ENCODE data around the gene TNPO2.

Gene TNPO2

DNA sequence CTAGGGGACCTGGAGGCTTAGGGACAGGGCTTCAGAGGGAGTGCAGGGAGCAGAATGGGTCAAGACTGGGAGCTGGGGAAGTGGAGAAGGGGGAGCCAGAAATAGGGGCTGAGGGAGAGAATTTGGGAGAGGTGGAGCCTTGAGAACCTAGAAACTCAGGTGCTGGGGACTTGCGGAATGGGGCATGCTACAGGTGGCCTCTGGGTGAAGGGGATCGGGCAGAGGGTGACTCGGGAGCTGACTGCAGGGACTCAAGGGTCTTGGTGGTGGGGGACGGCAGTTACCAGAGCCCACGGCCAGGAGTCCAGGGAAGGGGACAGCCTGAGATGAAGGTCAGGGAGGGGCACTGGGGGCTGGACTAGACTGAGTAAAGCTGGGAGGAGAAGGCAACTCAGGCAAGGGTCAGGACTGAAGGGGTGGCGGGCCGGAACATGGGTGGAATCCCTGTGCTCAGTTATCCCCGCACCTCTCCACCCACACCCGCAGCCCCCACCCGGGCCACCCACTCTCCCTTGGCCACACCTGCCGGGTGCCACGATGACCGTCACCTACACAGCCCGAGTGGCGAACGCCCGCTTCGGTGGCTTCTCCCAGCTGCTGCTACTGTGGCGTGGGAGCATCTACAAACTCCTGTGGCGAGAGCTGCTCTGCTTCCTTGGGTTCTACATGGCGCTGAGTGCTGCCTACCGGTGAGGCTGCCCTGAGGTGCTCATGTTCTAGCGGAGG, 28.5 kb upstream of the TNPO2 start:
- Histone ChIP-seq H3K4me3 (ENCODE audit: insufficient read length, low read depth) (no peak overlapping the region), H3K9me3 (ENCODE audit: insufficient read depth, low read length) (peaks cover 6% of the 10 kb centered on the region; the same call in 1 of the 2 replicates), H3K9ac (ENCODE audit: insufficient read length, low read depth) (no peak overlapping the region), H3K36me3 (ENCODE audit: insufficient read depth, insufficient read length, low read length) (peaks cover 16% of the 10 kb centered on the region), H3K4me1 (ENCODE audit: insufficient read depth, insufficient read length) (no peaks in the 10 kb centered on the region), H3K27me3 (ENCODE audit: insufficient read depth, insufficient read length) (no peaks in the 10 kb centered on the region)
- TF ChIP-seq ZNF274 (IDR thresholded peaks at IDR 0.05; ENCODE audit: low read depth, low read length) (no peak), YY1 (IDR thresholded peaks at IDR 0.05; ENCODE audit: insufficient read depth, insufficient read length) (no peak), SUZ12 (IDR thresholded peaks at IDR 0.05; ENCODE audit: extremely low read depth, insufficient read depth, insufficient read length) (no peak)
- no peak for DNase-seq (ENCODE audit: low read depth, low spot score)

DNA sequence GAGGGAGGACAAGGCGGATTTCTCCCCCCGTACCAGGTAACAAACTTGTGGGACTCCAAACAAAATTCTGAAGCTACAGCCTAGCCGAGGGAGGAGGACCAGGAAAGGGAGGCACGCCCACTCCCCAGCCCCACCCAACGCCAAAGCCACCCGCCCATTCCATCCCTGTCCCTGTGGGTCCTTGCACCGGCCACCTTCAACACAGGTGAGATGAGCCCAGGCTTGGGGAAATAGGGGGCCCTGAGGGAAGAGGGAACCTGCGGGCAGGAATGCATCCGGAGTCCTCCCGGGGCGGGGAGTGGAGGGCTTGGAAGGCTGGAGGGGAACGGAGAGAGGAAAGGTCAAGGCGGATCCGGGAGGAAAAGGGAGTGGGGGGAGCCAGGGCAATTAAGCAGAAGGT, 27.9 kb upstream of the TNPO2 start, which contains the start of gene BEST2:
Gene BEST2 (plus strand): TSS at position 157 of the 400 bp plus-strand sequence. CDS start 802 bp downstream, outside the sequence.
- H3K9me3 ChIP-seq (ENCODE audit: insufficient read depth, low read length): peaks cover 6% of the 10 kb centered on the region; the same call in 1 of the 2 replicates
- no peaks in the 10 kb centered on the region for H3K27me3 ChIP-seq (ENCODE audit: insufficient read depth, insufficient read length)
- peaks cover 2% of the 10 kb centered on the region for H3K4me1 ChIP-seq (ENCODE audit: insufficient read depth, insufficient read length)
- no peak within 1 kb of the TSS for H3K4me3 ChIP-seq (ENCODE audit: insufficient read length, low read depth)
- peaks cover 20% of the 10 kb centered on the region for H3K36me3 ChIP-seq (ENCODE audit: insufficient read depth, insufficient read length, low read length)
- no peak within 1 kb of the TSS for H3K9ac ChIP-seq (ENCODE audit: insufficient read length, low read depth)
- no peak for DNase-seq (ENCODE audit: low read depth, low spot score)
- TF ChIP-seq ZNF274 (IDR thresholded peaks at IDR 0.05; ENCODE audit: low read depth, low read length) (no peak), SUZ12 (IDR thresholded peaks at IDR 0.05; ENCODE audit: extremely low read depth, insufficient read depth, insufficient read length) (no peak), YY1 (IDR thresholded peaks at IDR 0.05; ENCODE audit: insufficient read depth, insufficient read length) (no peak)

DNA sequence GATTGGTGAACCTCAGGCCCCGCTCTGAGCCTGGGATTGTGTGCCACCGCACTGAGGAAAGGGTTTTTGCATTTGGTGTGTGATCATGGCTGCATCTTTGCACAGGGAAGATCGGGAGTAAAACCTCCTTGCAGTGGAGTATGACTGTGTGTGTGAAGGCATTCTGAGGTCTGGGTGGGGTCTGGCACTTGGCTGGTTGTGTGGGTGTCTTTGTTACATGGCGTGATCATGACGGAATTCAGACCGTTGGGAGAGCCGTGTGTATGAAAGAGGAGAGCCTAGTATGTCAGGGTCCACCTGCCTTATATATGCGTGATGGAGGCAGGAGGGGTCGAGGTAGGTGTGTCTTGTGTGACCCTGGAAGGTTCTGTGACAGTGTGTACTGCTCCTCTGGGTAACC, 27.1 kb upstream of the TNPO2 start:
- DNase-seq (ENCODE audit: low read depth, low spot score): no peak
- H3K4me1 ChIP-seq (ENCODE audit: insufficient read depth, insufficient read length): peaks cover 2% of the 10 kb centered on the region
- no peak overlapping the region for H3K9ac ChIP-seq (ENCODE audit: insufficient read length, low read depth)
- H3K9me3 ChIP-seq (ENCODE audit: insufficient read depth, low read length): peaks cover 6% of the 10 kb centered on the region; the same call in 1 of the 2 replicates
- no peak for TF ChIP-seq ZNF274 (IDR thresholded peaks at IDR 0.05; ENCODE audit: low read depth, low read length)
- TF ChIP-seq YY1 (IDR thresholded peaks at IDR 0.05; ENCODE audit: insufficient read depth, insufficient read length): no peak
- no peak for TF ChIP-seq SUZ12 (IDR thresholded peaks at IDR 0.05; ENCODE audit: extremely low read depth, insufficient read depth, insufficient read length)
- H3K36me3 ChIP-seq (ENCODE audit: insufficient read depth, insufficient read length, low read length): peaks cover 28% of the 10 kb centered on the region
- H3K4me3 ChIP-seq (ENCODE audit: insufficient read length, low read depth): no peak overlapping the region
- H3K27me3 ChIP-seq (ENCODE audit: insufficient read depth, insufficient read length): no peaks in the 10 kb centered on the region

DNA sequence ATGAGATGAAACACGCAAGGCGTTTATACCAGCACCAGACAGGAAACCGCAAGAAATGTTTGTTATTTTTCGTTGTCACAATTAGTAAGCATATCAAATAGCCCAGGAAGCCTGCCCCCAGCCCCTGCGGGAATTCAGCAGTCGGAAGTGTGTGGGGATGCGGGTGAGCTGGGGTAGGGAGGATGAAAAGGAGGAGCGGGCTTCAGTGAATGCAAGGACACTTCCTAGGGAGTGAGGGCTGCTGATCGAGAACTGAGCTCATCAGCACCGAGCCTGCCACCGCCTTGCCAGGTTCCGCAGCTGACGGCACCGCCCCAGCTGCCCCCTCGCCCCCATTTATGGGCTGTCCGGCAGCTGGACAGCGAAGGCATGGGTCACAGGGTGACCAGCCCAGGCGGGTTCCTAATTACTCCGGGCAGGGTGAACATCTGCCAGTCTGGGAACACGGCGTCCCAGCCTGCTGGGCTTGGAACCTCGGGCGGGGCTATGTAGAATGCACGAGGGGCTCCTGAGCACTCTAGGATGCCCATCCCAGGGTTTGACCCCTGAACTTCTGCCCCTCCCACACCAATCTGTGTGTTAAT, 26.3 kb upstream of the TNPO2 start:
- H3K4me1 ChIP-seq (ENCODE audit: insufficient read depth, insufficient read length): peaks cover 2% of the 10 kb centered on the region
- peaks cover 36% of the 10 kb centered on the region for H3K36me3 ChIP-seq (ENCODE audit: insufficient read depth, insufficient read length, low read length)
- H3K9me3 ChIP-seq (ENCODE audit: insufficient read depth, low read length): peaks cover 6% of the 10 kb centered on the region; the same call in 1 of the 2 replicates
- H3K9ac ChIP-seq (ENCODE audit: insufficient read length, low read depth): no peak overlapping the region
- H3K4me3 ChIP-seq (ENCODE audit: insufficient read length, low read depth): no peak overlapping the region
- no peak for DNase-seq (ENCODE audit: low read depth, low spot score)
- no peaks in the 10 kb centered on the region for H3K27me3 ChIP-seq (ENCODE audit: insufficient read depth, insufficient read length)
- no peak for TF ChIP-seq ZNF274 (IDR thresholded peaks at IDR 0.05; ENCODE audit: low read depth, low read length)
- TF ChIP-seq YY1 (IDR thresholded peaks at IDR 0.05; ENCODE audit: insufficient read depth, insufficient read length): no peak
- TF ChIP-seq SUZ12 (IDR thresholded peaks at IDR 0.05; ENCODE audit: extremely low read depth, insufficient read depth, insufficient read length): no peak

DNA sequence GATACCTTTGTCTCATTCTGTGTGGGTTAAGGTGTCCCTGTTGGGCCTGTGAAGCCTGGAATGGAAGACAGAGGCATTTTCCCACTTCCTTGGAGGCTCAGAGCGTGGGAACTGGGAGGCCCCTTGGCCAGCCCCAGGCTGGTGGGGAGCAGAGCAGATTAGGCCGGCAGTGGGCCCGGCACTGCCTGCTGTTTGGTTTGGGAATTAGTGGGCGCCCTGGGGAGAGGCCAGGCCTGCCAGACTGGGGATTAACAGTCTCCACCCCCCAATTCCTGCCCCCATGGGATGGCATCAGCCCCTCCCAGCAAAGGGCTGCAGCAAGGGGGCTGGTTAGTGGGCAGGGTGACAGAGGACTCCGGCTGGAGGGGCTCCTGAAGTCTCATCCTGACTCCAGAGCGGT, 24.8 kb upstream of the TNPO2 start:
- Histone ChIP-seq H3K4me1 (ENCODE audit: insufficient read depth, insufficient read length) (peaks cover 2% of the 10 kb centered on the region), H3K9ac (ENCODE audit: insufficient read length, low read depth) (no peak overlapping the region), H3K4me3 (ENCODE audit: insufficient read length, low read depth) (no peak overlapping the region), H3K9me3 (ENCODE audit: insufficient read depth, low read length) (peaks cover 6% of the 10 kb centered on the region; the same call in 1 of the 2 replicates), H3K27me3 (ENCODE audit: insufficient read depth, insufficient read length) (no peaks in the 10 kb centered on the region), H3K36me3 (ENCODE audit: insufficient read depth, insufficient read length, low read length) (peaks cover 44% of the 10 kb centered on the region)
- no peak for DNase-seq (ENCODE audit: low read depth, low spot score)
- no peak for TF ChIP-seq SUZ12 (IDR thresholded peaks at IDR 0.05; ENCODE audit: extremely low read depth, insufficient read depth, insufficient read length)
- no peak for TF ChIP-seq YY1 (IDR thresholded peaks at IDR 0.05; ENCODE audit: insufficient read depth, insufficient read length)
- TF ChIP-seq ZNF274 (IDR thresholded peaks at IDR 0.05; ENCODE audit: low read depth, low read length): no peak

DNA sequence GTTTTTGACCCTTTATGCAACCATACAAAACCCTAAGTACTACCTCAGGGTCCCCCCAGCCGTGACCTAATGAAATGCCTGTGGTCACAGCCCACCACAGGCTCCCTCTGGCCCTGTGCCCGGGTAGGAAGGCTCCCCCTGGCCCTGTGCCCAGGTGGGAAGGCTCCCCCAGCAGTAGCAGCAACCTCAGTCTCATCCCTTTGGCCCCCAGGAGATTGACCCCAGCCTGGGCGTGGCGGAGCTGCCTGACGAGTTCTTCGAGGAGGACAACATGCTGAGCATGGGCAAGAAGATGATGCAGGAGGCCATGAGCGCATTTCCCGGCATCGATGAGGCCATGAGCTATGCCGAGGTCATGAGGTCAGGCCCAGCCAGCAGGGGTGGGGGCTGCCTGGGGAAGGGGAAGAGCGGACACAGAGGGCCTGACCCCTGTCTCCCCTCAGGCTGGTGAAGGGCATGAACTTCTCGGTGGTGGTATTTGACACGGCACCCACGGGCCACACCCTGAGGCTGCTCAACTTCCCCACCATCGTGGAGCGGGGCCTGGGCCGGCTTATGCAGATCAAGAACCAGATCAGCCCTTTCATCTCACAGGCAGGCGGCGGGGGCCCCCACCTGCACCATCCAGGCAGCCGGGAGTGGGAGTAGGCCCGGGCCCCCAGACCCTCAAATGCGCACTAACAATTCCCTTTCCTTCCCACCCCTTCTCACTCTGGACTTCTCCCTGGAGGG, 21.6 kb upstream of the TNPO2 start:
- no peak for TF ChIP-seq ZNF274 (IDR thresholded peaks at IDR 0.05; ENCODE audit: low read depth, low read length)
- TF ChIP-seq YY1 (IDR thresholded peaks at IDR 0.05; ENCODE audit: insufficient read depth, insufficient read length): no peak
- TF ChIP-seq SUZ12 (IDR thresholded peaks at IDR 0.05; ENCODE audit: extremely low read depth, insufficient read depth, insufficient read length): no peak
- DNase-seq (ENCODE audit: low read depth, low spot score): no peak
- no peak overlapping the region for H3K9ac ChIP-seq (ENCODE audit: insufficient read length, low read depth)
- no peak overlapping the region for H3K4me3 ChIP-seq (ENCODE audit: insufficient read length, low read depth)
- H3K9me3 ChIP-seq (ENCODE audit: insufficient read depth, low read length): no peaks in the 10 kb centered on the region
- peaks cover 2% of the 10 kb centered on the region for H3K4me1 ChIP-seq (ENCODE audit: insufficient read depth, insufficient read length)
- peaks cover 60% of the 10 kb centered on the region for H3K36me3 ChIP-seq (ENCODE audit: insufficient read depth, insufficient read length, low read length)
- no peaks in the 10 kb centered on the region for H3K27me3 ChIP-seq (ENCODE audit: insufficient read depth, insufficient read length)
